Tibial nerve (tissue), 4 donors: Measurements from ENCODE around the gene GOLGA7B. TPM values are rescaled to one million over a fixed set of nuclear protein-coding genes. Genes with fewer than 3 reads are reported as not detected.

Source experiments
- DNase-seq, 2 donors: peaks; one replicate each; pipeline ENCODE4 v3.0.0-alpha.2; 2019; ENCODE audit warnings: low spot score in 2 of 2
- H3K27ac ChIP-seq, 4 donors: fragments of 200-600 bp; sonication (generic) in 3 of 4; one replicate each; pipeline ENCODE4 v1.5.1; 2017 to 2019; ENCODE audit warnings: mild to moderate bottlenecking in 1 of 4
- H3K27me3 ChIP-seq, 2 donors: fragments of 200-600 bp; sonication (generic) in 1 of 2; one replicate each; pipeline versions ENCODE4 v1.5.1 to v1.6.0; 2017 to 2019
- H3K36me3 ChIP-seq, 3 donors: fragments of 200-600 bp; sonication (generic); one replicate each; pipeline ENCODE4 v1.5.1; 2018 to 2019
- H3K4me1 ChIP-seq, 4 donors: fragments of 200-600 bp; sonication (generic) in 3 of 4; one replicate each; pipeline ENCODE4 v1.5.1; 2017 to 2019
- H3K4me3 ChIP-seq, 4 donors: fragments of 200-600 bp; sonication (generic) in 3 of 4; one replicate each; pipeline ENCODE4 v1.5.1; 2017 to 2019; ENCODE audit warnings: mild to moderate bottlenecking in 1 of 4, moderate library complexity in 1 of 4
- H3K9me3 ChIP-seq, 4 donors: fragments of 200-600 bp; sonication (generic) in 3 of 4; one replicate each; pipeline ENCODE4 v1.5.1; 2017 to 2019
- CTCF ChIP-seq, 5 experiments: fragments of 200-600 bp in 3 of 5; fragments of 450-650 bp in 2 of 5; sonication (generic) in 3 of 5; IDR thresholded peaks; one replicate each; pipeline ENCODE4 v1.5.1; 2016 to 2019; ENCODE audit warnings: antibody characterized with exemption in 5 of 5, mild to moderate bottlenecking in 3 of 5, moderate library complexity in 2 of 5
- EP300 ChIP-seq, 2 donors: sonication (generic); formaldehyde crosslinking; IDR thresholded peaks; one replicate each; pipeline ENCODE4 v1.6.1; 2017; ENCODE audit warnings: antibody characterized with exemption in 2 of 2, mild to moderate bottlenecking in 1 of 2
- POLR2A ChIP-seq, 2 donors: fragments of 450-650 bp; IDR thresholded peaks; one replicate each; pipeline ENCODE4 v1.6.1; 2017; ENCODE audit warnings: antibody characterized with exemption in 2 of 2, mild to moderate bottlenecking in 2 of 2, moderate library complexity in 2 of 2
- WGBS, 2 donors: methylation state at CpG; one replicate each; pipeline ENCODE4 v1.1.5; 2018; 5-methylcytosine and 5-hydroxymethylcytosine counted together
- total RNA-seq, 4 donors: library from RNA; depleted of rRNA; stranded (reverse); fragments of >200 nt; gene quantifications; one replicate each; pipeline ENCODE4 v1.1.0, GENCODE V29; 2016

The GOLGA7B gene
- 1 to 10 TPM in 3 of 4 donors, under 1 TPM in 1; 0.90 to 6.3 (median 4.8) TPM for total RNA-seq

GRCh38 chr10:97849687-97850402, at the start of gene GOLGA7B:
Gene GOLGA7B (plus strand): TSS chr10:97849843. CDS start chr10:97850304, 461 bp downstream.
- Histone ChIP-seq H3K4me3 (peak within 1 kb of the TSS; percentile 25 to 68 (median 42)), H3K4me1 (peaks cover 0 to 16% (median 6%) of the 10 kb centered on the region in 4 donors), H3K27ac (peak within 1 kb of the TSS in 1 of 4 donors; percentile 26), H3K27me3 (peaks cover 0 to 30% of the 10 kb centered on the region in 2 donors), H3K9me3 (no peaks in the 10 kb centered on the region), H3K36me3 (no peaks in the 10 kb centered on the region)
- WGBS, 2 donors = 2 to 3% methylated on average over 22 to 58 of the region's 87 CpGs
- TF ChIP-seq EP300 (IDR thresholded peaks at IDR 0.05) = no peak
- no peak for TF ChIP-seq POLR2A (IDR thresholded peaks at IDR 0.05)
- TF ChIP-seq CTCF (IDR thresholded peaks at IDR 0.05) = no peak
- DNase-seq = no peak

- Histone ChIP-seq H3K9me3 (peaks cover 0 to 22% (median 0%) of the 10 kb centered on the region in 4 donors), H3K36me3 (no peaks in the 10 kb centered on the region), H3K27me3 (no peaks in the 10 kb centered on the region), H3K27ac (no peak overlapping the region), H3K4me1 (peaks cover 0 to 11% (median 0%) of the 10 kb centered on the region in 4 donors), H3K4me3 (no peak overlapping the region)
- TF ChIP-seq POLR2A (IDR thresholded peaks at IDR 0.05) (no peak), EP300 (IDR thresholded peaks at IDR 0.05) (no peak), CTCF (IDR thresholded peaks at IDR 0.05) (no peak)
- no peak for DNase-seq
- WGBS, 2 donors = 76 to 97% methylated on average over 5 to 9 of the region's 9 CpGs
These were observed 49.2 kb upstream of the GOLGA7B start for GRCh38 chr10:97800474-97800873.

- no peaks in the 10 kb centered on the region for H3K27me3 ChIP-seq
- no peak overlapping the region for H3K4me3 ChIP-seq
- peak in 1 of 2 donors; percentile 9 for TF ChIP-seq EP300 (IDR thresholded peaks at IDR 0.05)
- TF ChIP-seq POLR2A (IDR thresholded peaks at IDR 0.05) = no peak
- TF ChIP-seq CTCF (IDR thresholded peaks at IDR 0.05) = no peak
- H3K36me3 ChIP-seq = no peaks in the 10 kb centered on the region
- 44 to 72% methylated on average over 5 of the region's 5 CpGs for WGBS, 2 donors
- H3K27ac ChIP-seq = peak overlapping the region in 1 of 4 donors; percentile 34
- peaks cover 0 to 22% (median 0%) of the 10 kb centered on the region in 4 donors for H3K9me3 ChIP-seq
- no peak for DNase-seq
- peaks cover 0 to 15% (median 0%) of the 10 kb centered on the region in 4 donors for H3K4me1 ChIP-seq
These were observed 48.2 kb upstream of the GOLGA7B start for GRCh38 chr10:97801422-97801821.

- H3K27me3 ChIP-seq = no peaks in the 10 kb centered on the region
- peaks cover 0 to 15% (median 0%) of the 10 kb centered on the region in 4 donors for H3K4me1 ChIP-seq
- H3K9me3 ChIP-seq = no peaks in the 10 kb centered on the region
- no peak overlapping the region for H3K4me3 ChIP-seq
- 46 to 51% methylated on average over 12 of the region's 12 CpGs for WGBS, 2 donors
- H3K36me3 ChIP-seq = no peaks in the 10 kb centered on the region
- DNase-seq = peak; percentile 48 to 49
- peak overlapping the region in 2 of 4 donors; percentile 25 to 33 for H3K27ac ChIP-seq
- TF ChIP-seq POLR2A (IDR thresholded peaks at IDR 0.05) (no peak), EP300 (IDR thresholded peaks at IDR 0.05) (no peak), CTCF (IDR thresholded peaks at IDR 0.05) (no peak)
These were observed 44.4 kb upstream of the GOLGA7B start for GRCh38 chr10:97805096-97805884.
